Cardiac fibroblast (primary cell): ENCODE results near the gene PRKCI.
"Not testable (repeated sequence)": the region's sequence is repeated elsewhere in the genome, so short reads cannot be mapped to it uniquely, and the experiment has no call there.

Experiments used
- DNase-seq, 2 donors: peaks; one replicate each; pipeline versions ENCODE4 v3.0.0 to v3.0.0-alpha.2; 2010; ENCODE audit warnings: low read depth in 2 of 2
- H3K4me3 ChIP-seq, 2 donors: replicated peaks in 1 of 2; 1 replicate in 1 of 2; 2 replicates in 1 of 2; pipeline ENCODE4 v1.5.1; 2011; ENCODE audit warnings: low read depth in 2 of 2, low read length in 2 of 2, mild to moderate bottlenecking in 2 of 2, moderate library complexity in 1 of 2
- TF ChIP-seq, protein P1 (sequence below): IDR thresholded peaks from one replicate; pipeline ENCODE4 v1.5.1; 2011; ENCODE audit warnings: low read depth, mild to moderate bottlenecking, low read length, inconsistent platforms

PRKCI gene

DNA sequence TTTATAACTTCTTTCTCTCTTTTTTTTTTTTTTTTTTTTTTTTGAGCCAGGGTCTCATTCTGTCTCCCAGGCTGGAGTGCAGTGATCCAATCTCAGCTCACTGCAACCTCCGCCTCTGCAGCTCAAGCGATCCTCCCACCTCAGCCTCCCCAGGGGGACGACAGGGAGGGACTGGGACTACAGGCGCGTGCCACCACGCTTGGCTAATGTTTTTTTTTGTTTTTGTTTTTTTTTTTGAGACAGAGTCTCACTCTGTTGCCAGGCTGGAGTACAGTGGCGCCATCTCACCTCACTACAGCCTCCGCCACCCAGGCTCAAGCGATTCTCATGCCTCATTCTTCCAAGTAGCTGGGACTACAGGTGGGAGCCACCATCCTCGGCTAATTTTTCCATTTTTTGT, 17.7 kb upstream of the PRKCI start:
- H3K4me3 ChIP-seq = no peak overlapping the region
- TF ChIP-seq, protein P1, sequence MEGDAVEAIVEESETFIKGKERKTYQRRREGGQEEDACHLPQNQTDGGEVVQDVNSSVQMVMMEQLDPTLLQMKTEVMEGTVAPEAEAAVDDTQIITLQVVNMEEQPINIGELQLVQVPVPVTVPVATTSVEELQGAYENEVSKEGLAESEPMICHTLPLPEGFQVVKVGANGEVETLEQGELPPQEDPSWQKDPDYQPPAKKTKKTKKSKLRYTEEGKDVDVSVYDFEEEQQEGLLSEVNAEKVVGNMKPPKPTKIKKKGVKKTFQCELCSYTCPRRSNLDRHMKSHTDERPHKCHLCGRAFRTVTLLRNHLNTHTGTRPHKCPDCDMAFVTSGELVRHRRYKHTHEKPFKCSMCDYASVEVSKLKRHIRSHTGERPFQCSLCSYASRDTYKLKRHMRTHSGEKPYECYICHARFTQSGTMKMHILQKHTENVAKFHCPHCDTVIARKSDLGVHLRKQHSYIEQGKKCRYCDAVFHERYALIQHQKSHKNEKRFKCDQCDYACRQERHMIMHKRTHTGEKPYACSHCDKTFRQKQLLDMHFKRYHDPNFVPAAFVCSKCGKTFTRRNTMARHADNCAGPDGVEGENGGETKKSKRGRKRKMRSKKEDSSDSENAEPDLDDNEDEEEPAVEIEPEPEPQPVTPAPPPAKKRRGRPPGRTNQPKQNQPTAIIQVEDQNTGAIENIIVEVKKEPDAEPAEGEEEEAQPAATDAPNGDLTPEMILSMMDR = no peak
- DNase-seq = no peak

DNA sequence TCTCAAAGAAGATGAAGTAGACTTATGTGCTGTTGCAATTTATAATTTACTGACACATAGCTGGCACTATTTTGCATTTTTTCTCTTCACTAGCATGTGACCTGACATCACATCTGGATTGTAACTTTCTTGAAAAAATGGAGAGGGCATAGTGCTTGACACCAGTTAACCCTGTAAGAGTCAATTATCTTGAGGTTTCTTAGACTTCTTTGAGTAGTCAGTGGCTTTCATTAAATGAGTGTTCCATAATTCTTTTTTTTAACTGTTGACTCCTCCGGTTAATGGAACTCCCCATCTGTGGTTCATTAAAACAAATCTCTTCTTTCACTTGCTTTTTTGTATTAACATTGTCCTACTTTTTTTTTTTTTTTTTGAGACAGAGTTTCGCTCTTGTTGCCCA, 16.9 kb upstream of the PRKCI start:
- no peak overlapping the region for H3K4me3 ChIP-seq
- TF ChIP-seq, protein P1 = no peak
- DNase-seq = peak in 1 of 2 donors; percentile 44

DNA sequence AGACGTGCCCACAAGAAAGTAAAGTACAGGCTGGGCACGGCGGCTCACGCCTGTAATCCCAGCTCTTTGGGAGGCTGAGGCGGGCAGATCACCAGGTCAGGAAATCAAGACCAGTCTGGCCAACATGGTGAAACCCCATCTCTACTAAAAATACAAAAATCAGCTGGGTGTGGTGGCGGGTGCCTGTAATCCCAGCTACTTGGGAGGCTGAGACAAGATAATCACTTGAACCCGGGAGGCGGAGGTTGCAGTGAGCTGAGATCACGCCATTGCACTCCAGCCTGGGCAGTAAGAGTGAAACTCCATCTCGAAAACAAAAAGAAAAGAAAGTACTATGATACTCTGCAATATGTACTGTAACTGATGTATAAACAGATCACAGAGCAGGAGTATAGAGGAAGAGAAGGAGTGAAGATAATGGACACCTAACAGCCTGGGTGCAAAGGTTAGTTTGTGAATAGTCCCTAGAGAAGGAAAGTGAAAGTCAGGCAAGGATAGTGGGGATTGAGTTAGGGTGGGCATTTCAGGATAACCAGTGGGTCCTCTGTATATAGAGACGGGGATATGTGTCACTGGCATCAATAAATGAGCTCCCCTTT, 16.0 kb upstream of the PRKCI start:
- DNase-seq, H3K4me3 ChIP-seq: not testable (repeated sequence)

DNA sequence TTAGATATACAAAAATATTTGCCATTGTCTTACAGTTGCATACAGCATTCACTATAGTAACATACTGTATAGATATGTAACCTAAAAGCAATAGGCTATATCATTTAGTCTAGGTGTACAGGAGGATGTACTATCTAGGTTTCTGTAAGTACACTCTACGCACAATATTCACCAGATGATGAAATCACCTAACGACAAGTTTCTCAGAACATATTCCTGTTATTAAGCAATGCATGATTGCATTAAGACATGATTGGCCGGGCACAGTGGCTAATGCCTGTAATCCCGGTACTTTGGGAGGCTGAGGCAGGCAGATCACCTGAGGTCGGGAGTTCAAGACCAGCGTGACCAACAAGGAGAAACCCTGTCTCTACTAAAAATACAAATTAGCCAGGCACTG, 14.5 kb upstream of the PRKCI start:
- TF ChIP-seq, protein P1 = no peak
- DNase-seq = no peak
- H3K4me3 ChIP-seq = no peak overlapping the region

DNA sequence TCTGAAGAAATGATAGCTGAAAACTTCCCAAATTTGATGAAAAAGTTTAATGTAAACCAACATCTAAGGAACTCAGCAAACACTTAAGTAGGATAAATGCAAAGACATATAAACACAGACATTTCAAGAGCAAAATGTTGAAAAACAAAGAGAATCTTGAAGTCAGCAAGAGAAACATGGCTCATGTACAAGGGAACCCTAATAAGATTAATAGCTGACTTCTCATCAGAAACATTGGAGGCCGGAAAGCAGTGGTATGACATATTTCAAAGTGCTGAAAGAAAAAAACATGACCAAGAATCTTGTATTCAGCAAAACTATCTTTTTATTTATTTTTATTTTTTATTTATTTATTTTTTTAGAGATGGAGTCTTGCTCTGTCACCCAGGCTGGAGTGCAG, 10.6 kb upstream of the PRKCI start:
- H3K4me3 ChIP-seq = no peak overlapping the region
- TF ChIP-seq, protein P1 = no peak
- no peak for DNase-seq

DNA sequence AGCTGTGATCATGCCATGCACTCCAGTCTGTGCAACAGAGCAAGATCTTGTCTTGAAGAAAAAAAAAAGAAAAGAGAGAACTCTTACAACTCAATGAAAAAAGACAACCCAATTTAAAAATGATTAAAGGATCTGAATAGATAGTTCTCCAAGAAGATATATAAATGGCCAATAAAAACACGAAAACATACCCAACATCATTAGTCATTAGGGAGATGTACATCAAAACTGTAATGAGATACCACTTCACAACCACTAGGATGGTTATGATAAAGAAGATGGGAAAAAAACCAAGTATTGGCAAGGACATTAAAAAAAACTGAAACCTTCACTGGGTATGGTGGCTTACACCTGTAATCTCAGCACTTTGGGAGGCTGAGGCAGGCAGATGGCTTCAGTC, 2.4 kb upstream of the PRKCI start:
- TF ChIP-seq, protein P1 = no peak
- no peak overlapping the region for H3K4me3 ChIP-seq
- DNase-seq = no peak

DNA sequence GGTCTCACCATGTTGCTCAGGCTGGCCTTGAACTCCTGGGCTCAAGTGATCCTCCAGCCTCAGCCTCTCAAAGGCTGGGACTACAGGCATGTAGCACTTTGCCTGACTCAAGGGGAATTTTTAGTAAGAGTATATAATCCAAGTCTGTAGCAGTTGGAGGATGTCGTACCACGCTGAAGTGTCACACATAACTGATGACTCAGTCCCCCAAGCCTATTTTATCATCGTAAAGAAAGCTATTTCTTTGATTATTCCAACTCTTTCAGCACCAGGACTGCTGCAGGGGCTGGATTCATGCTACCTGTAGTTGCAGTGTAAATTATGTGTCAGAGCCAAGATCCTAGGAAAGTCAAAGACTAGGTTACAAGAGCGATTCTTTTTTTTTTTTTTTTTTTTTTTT, 1.4 kb upstream of the PRKCI start:
- TF ChIP-seq, protein P1 = no peak
- DNase-seq = peak in 1 of 2 donors; percentile 58
- no peak overlapping the region for H3K4me3 ChIP-seq
